HPDE6-E6E7 (cell line): Measurements from ENCODE around the gene ALPK3.

Experiments used
- DNase-seq: peaks from one replicate; pipeline ENCODE4 v3.0.0; 2011; ENCODE audit warnings: missing footprints; ENCODE audit errors: extremely low spot score

ALPK3 gene, protein sequence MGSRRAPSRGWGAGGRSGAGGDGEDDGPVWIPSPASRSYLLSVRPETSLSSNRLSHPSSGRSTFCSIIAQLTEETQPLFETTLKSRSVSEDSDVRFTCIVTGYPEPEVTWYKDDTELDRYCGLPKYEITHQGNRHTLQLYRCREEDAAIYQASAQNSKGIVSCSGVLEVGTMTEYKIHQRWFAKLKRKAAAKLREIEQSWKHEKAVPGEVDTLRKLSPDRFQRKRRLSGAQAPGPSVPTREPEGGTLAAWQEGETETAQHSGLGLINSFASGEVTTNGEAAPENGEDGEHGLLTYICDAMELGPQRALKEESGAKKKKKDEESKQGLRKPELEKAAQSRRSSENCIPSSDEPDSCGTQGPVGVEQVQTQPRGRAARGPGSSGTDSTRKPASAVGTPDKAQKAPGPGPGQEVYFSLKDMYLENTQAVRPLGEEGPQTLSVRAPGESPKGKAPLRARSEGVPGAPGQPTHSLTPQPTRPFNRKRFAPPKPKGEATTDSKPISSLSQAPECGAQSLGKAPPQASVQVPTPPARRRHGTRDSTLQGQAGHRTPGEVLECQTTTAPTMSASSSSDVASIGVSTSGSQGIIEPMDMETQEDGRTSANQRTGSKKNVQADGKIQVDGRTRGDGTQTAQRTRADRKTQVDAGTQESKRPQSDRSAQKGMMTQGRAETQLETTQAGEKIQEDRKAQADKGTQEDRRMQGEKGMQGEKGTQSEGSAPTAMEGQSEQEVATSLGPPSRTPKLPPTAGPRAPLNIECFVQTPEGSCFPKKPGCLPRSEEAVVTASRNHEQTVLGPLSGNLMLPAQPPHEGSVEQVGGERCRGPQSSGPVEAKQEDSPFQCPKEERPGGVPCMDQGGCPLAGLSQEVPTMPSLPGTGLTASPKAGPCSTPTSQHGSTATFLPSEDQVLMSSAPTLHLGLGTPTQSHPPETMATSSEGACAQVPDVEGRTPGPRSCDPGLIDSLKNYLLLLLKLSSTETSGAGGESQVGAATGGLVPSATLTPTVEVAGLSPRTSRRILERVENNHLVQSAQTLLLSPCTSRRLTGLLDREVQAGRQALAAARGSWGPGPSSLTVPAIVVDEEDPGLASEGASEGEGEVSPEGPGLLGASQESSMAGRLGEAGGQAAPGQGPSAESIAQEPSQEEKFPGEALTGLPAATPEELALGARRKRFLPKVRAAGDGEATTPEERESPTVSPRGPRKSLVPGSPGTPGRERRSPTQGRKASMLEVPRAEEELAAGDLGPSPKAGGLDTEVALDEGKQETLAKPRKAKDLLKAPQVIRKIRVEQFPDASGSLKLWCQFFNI (N-terminal part only)

DNA sequence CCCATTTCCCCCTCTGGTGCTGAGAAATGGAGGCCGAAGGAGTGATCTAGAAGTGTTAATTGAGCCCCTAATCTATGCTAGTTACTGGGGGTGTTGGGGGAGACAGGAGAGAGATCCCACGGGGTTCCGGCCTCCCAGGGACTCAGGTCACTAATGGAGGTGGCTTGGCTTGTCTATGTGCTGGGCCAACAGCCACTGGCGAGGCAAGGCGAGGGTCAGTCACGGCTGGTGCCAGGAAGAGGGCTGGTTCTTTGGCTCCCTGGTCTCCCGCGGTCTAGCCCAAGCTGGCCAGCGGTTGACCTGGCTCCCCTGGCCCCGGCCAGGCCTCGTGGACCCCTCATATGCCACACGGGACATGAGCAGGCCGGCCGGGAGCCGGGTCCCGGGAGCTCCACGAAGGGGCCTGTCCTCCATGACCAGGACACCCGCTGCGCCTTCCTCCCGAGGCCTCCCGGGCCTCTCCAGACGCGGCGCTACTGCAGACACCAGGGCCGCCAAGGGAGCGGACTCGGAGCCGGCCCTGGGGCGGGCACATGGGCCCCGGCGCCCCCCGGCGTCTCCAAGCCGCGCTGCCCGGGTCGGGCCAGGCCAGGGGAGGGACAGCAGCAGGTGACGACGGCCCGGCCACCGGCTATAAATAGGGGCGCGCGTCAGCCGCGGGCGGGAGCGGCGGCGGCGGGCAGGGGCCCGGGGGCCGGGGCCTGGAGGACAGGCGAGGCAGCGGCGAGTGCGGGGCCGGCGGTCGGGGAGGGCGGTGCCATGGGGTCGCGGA, at the start of gene ALPK3:
ALPK3 (plus strand) TSS at position 663 of the 772 bp plus-strand sequence; CDS start at position 760, 97 bp downstream.
- DNase-seq: no peak

DNA sequence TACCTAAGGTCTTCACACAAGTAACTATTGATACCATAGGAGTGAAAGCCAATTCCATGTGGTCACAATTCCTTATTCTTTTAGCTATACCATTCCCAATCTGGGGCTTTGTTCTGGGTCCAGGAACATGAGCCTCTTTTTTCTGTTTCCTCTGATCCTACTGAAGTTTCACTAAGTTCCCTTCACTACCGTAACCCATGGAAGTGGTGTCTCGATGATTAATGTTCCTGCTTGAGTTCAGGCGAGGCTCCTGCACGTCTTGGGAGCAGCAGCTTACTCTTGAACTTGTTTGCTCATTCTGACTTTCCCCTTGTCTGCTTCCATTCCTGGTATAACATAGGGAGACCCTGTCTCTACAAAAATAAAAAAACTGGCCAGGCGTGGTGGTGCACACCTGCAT, 45.1 kb upstream of the ALPK3 start:
- no peak for DNase-seq

DNA sequence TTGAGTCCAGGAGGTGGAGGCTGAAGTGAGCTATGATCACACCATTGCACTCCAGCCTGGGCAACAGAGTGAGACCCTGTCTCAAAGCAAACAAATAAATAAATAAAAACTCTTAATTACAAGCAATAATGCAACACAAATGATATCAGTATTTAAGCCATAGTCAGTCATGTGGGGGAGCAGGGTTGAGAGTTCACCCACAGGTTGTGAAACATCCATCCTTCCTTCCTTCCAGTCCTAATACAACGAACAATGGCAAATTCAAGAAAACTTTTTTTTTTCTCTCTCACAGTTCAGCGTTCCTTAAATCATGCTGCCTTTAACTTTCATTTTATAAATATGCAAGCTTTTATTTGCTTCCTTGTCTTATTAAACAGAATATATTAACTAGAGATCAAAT, 44.7 kb upstream of the ALPK3 start:
- DNase-seq: no peak

DNA sequence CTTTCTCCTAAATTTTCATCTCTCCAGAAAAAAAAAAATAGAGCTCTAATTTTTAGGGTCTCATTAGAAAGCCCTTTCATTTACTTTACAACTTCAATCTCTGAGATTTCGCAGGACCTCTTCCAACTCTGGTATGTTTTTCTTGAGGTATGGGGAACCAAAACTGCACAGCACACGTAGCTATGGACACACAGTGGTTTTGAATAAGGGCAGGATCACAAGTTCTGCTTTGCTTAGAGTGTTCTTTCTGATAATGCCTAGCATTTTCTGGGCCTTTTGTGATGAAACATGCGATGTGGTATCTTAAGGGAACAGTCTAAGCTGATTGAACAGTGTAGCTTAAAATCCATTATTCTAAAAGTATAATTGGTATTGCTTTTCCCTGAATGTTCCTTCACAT, 43.4 kb upstream of the ALPK3 start:
- DNase-seq: no peak

DNA sequence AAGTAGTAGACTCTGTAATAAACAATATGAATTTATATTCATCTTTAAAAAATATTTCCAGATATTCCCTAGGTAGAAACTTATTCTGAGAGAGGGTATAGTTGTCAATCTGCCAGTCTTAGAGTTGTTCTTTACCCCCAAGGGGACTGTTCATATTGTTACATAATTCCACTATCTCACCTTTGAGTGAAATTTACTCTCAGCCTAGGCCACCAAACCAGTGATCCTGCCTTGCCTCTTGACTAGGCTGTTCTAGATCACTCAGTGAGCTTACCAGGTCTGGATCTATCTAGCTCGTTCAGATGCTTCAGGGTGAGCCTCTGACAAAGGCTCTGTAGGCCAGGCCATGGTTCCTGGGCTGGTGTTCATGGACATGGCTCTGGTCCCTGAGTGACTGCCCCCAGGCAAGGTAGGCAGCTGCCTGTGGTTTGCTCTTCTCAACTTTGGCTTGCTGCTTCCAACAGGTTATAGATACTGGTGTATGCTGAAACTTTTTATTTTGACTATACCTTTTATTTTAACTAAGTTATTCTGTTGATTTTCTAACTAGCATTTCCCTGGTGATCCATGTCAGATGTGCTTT, 41.2 kb upstream of the ALPK3 start:
- DNase-seq: no peak

DNA sequence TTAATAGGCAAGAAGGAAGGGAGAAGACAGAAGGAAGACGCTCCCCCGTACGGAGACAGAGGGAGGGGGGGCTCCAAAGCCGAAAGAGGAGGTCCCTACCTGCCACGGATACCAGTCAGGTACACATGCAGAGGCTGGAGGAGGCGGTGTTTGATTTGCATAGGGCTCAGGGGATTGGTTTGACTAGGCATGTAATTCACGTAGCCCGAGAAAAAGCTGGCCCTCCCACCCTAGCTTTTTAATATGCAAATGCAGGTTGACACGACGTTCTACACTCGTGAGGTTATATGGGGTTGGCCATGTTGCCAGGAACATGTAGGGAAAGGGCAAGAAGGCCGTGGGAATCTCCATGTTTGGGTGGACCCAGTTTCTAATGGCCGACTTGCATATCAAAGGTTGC, 39.0 kb upstream of the ALPK3 start:
- no peak for DNase-seq

DNA sequence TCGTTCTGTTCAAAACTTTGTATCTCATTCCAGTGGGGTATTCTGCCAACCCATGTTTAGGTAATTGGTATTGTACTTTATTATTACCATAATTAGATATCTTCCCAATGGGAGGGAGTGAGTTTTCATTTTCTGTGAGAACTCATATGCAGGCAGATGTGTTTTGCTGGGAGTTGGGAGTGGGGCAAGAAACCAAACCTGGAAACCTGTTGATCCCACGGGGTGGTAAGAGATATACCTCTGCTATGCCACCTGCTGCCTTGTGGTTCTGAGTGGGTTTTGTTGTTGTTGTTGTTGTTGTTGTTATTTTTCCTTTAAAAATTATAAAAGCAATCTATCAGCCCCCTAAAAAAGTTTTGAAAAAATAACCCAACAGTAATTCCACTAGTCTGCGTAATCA, 36.7 kb upstream of the ALPK3 start:
- no peak for DNase-seq

DNA sequence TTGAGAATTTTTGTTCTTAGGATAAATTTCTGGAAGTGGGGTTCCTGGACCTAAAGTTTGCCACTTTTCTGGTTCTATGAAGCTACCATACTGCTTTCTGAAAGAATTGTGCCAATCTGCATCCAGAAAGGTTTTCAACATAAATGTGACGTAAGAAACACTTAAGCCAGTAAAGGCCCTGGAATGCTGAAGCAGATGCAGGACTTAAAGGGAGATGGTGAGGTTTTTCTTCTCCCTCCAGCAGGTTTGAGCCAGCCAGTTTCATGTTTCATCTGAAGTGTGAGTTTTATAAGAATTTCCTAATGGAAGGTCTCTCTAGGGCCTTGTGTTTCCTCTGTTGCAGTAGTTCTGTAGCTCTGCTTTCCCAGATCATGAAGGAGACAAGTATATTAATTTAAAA, 35.7 kb upstream of the ALPK3 start:
- DNase-seq: no peak

DNA sequence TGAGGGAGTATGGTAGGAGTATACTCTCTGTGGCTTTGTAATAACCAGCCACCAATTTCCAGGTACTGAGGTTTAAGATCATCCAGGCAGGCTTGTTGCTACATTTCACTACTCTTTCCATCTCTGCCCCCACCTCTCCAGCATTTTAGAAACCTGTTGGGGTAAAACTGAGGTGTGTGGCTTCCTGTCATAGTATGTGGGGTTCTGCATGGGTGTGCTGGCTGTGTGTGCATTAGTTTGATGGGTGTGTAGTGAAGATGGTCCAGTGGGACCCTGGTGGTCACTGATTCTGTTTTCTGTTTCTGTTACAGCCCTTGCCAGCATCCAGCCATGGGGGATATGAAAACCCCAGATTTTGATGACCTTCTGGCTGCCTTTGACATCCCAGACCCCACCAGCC, 34.8 kb upstream of the ALPK3 start:
- DNase-seq: no peak

DNA sequence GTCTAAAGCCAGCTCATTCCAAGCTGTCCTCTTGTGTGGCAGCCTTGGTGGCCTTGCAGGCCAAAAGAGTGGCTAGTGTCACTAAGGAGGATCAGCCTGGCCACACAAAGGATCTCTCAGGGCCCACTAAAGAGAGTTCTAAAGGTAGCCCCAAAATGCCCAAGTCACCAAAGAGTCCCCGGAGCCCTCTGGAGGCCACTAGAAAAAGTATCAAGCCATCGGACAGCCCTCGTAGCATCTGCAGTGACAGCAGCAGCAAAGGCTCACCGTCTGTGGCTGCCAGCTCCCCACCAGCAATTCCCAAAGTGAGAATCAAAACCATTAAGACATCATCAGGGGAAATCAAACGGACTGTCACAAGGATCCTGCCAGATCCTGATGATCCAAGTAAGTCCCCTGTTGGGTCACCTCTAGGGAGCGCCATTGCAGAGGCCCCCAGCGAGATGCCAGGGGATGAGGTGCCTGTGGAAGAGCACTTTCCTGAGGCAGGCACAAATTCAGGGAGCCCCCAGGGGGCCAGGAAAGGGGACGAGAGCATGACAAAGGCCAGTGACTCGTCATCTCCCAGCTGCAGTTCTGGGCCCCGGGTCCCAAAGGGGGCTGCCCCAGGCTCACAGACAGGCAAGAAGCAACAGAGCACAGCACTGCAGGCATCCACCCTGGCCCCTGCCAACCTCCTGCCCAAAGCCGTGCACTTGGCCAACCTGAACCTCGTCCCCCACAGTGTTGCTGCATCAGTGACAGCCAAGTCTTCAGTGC, 33.5 kb upstream of the ALPK3 start:
- DNase-seq: no peak

DNA sequence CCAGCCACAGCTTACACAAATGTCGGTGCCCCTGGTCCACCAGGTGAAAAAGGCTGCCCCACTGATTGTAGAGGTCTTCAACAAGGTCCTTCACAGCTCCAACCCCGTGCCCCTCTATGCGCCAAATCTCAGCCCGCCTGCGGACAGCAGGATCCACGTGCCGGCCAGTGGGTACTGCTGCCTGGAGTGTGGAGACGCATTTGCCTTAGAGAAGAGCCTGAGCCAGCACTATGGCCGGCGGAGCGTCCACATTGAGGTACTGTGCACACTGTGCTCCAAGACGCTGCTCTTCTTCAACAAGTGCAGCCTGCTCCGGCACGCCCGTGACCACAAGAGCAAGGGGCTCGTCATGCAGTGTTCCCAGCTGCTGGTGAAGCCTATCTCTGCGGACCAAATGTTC, 32.9 kb upstream of the ALPK3 start:
- DNase-seq: no peak

DNA sequence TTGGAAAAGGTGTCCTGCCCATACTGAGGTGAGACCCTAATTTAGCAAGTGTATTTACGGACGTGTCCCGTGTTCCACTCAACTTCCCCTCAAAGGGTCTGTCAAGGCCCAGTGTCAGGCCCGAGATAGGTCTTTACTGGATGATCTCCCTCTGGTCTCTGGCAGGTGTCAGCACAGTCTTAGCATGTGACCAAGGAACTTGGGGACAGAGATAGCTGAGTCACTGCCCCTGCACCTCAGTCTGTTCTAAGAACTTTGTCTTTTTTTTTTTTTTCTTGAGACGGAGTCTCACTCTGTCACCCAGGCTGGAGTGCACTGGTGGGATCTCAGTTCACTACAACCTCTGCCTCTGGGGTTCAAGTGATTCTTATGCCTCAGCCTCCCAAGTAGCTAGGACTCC, 32.1 kb upstream of the ALPK3 start:
- no peak for DNase-seq

DNA sequence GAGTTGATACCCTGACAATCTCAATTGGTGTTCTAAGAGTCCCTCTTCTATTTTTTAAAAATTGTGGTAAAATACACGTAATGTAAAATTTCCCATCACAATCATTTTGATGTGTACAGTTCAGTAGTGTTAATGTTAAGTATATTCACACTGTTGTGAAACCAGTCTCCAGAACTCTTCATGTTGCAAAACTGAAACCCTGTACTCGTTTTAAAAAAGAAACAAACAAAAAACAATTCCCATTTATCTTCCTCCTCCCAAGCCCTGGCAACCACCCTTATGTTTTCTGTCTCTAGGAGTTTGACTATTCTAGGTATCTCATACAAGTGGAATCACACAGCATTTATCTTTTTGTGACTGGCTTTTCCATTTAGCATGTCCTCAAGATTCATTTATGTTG, 28.7 kb upstream of the ALPK3 start:
- DNase-seq: no peak

DNA sequence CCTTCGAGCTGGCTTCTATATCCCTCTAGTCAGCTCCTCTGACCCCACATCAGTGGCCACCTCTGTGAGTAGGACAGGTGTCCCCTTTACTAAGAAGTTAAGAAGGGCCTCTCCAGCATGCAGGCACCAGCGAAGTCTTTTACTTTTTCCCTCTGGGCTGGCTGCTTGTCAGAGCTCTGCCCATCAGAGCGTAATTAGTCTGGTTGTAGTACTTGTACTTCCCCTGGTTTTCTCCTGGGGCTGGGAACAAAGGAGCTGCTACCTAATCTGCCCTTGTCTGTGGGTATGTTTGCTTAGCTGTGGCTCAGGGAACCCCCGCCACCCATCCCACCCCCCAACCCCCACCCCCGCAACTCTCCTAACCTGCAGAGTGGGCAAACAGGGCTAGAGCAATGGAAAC, 27.4 kb upstream of the ALPK3 start:
- DNase-seq: no peak

DNA sequence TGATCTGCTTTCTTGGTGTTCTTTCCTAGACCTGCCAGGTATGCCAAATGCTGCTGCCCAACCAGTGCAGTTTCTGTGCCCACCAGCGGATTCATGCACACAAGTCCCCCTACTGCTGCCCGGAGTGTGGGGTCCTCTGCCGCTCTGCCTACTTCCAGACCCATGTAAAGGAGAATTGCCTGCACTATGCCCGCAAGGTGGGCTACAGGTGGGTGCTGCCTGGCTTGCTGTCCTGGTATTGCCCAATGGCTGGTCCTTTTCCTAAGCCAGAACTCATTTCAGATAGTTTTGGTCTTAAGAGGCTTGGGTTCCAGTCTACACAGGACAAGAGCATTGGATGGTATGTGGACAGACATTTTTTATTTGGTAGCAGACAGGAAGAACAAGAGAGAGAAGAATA, 26.5 kb upstream of the ALPK3 start:
- DNase-seq: no peak

DNA sequence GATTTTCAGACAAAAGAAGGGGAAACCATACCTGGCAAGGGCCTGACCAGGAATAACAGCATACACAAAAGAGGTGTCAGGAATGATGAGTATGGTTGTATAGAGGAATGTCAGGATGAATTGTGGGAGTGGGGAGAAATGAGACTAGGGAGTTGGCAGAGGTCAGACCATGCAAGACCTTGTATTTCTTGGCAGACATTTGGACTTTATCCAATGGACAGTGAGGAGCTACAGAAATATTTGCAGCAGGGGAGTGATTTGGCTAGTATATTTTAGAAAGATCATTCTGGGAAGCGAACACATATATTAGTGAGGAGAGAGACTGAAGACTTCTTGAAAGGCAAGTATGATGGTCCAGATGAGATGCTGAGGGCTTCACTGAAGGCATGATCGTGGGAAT, 25.4 kb upstream of the ALPK3 start:
- DNase-seq: no peak

DNA sequence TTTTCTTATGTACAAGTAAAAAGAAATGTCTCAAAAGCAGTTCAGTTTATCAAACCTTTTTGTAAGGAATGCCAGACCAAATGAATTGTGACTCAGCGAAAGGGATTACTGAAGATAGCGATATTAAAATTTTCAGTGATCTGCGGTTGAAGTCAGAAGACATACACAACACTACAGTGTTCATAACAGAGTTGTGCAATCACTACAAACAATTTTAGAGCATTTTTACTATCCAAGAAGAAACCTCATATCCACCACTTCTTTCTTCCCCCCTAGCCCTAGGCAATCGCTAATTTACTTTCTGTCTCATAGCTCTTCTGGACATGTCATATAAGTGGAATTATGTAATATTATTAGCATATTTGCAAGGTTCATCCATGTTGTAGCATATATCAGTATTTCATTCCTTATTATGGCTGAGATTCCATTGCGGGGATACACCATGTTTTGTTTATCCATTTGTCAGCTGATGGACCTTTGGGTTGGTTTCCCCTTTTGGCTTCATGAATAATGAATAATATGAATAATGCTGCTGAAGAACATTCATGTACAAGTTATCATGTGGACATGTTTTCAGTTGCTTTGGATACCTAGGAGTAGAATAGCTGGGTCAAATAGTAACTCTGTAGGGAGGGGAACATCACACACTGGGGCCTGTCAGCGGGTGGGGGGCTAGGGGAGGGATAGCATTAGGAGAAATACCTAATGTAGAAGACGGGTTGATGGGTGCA, 23.6 kb upstream of the ALPK3 start:
- no peak for DNase-seq

DNA sequence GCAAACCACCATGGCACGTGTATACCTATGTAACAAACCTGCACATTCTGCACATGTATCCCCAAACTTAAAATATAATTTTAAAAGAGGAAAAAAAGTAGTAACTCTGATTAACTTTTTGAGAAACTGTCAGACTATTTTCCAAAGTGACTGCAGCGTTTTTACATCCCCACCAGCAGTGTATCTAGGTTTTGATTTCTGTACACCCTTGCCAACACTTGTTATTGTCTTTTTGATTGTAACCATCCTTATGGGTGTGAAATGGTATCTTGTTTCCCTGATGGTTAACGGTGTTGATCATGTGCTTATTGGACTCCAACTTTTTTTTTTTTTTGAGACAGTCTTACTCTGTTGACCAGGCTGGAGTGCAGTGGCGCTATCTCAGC, 23.0 kb upstream of the ALPK3 start:
- no peak for DNase-seq

DNA sequence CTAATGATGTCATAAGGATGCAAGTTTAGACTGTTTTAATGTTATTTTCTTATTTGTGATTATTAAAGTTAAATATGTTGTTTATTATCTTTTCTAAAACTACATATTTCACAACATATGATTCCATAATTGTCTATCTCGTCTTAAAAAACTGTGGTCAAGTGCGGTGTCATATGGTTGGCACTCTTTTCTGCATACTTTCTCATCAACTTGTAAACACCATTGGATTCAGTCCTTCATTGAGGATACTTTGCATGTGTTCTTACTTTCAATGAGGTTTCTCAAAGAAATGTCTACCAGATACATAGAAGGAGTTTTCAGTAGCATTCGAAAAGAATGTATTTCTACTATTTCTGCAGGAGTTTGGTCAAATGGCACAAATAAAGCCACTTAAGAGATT, 22.0 kb upstream of the ALPK3 start:
- no peak for DNase-seq

DNA sequence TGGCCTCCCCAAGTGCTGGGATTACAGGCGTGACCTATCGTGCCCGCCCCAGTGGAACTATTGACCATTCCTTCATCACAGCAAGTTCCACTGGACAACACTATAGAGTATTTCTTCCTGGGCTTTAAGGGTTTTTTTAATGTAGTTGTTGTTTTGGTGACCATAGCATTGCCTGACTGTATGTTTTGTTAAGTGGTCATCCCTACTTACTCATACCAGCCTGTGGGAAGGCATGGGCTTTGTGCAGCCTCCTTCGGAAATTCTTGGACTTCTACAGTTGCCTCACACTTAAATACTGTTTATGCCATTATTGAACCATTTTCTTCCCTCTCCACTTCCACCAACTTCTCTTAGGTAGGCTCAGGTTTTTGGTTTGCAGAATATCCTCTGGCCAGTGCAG, 19.9 kb upstream of the ALPK3 start:
- DNase-seq: no peak
